ENCODE measurements around the gene ARHGEF33.
A peak's percentile ranks its signal among the peaks of the same experiment; 100 is the strongest.
"Not testable (repeated sequence)": the region's sequence is repeated elsewhere in the genome, so short reads cannot be mapped to it uniquely, and the experiment has no call there.

The ARHGEF33 gene

GRCh38 chr2:38912619-38913018 is 22.9 kb downstream of the ARHGEF33 start:
- no peak for DNase-seq

- DNase-seq, result no peak
These were observed 32.7 kb downstream of the ARHGEF33 start for GRCh38 chr2:38922389-38922788.

GRCh38 chr2:38922902-38923301 is 33.2 kb downstream of the ARHGEF33 start:
- DNase-seq, result no peak

GRCh38 chr2:38925982-38926381 is 36.3 kb downstream of the ARHGEF33 start:
- no peak for DNase-seq

GRCh38 chr2:38930600-38930999 is 40.9 kb downstream of the ARHGEF33 start:
- no peak for DNase-seq

- no peak for DNase-seq
These were observed 42.9 kb downstream of the ARHGEF33 start for GRCh38 chr2:38932586-38932985.

- no peak for DNase-seq
These were observed 44.0 kb downstream of the ARHGEF33 start for GRCh38 chr2:38933653-38934052.

GRCh38 chr2:38934742-38935141 is 45.1 kb downstream of the ARHGEF33 start:
- DNase-seq, result no peak

- no peak for DNase-seq
These were observed 46.0 kb downstream of the ARHGEF33 start for GRCh38 chr2:38935568-38936172.

GRCh38 chr2:38936516-38936915 is 46.8 kb downstream of the ARHGEF33 start:
- DNase-seq, result not testable (repeated sequence)

GRCh38 chr2:38937548-38937947 is 47.9 kb downstream of the ARHGEF33 start:
- DNase-seq, result no peak

- no peak for DNase-seq
These were observed 51.1 kb downstream of the ARHGEF33 start for GRCh38 chr2:38940746-38941145.

GRCh38 chr2:38943784-38944183 is 54.1 kb downstream of the ARHGEF33 start:
- DNase-seq, result no peak

GRCh38 chr2:38945372-38945771 is 55.7 kb downstream of the ARHGEF33 start:
- DNase-seq, result no peak

GRCh38 chr2:38945911-38946310 is 56.2 kb downstream of the ARHGEF33 start:
- no peak for DNase-seq

GRCh38 chr2:38947241-38948239 is 57.9 kb downstream of the ARHGEF33 start:
- DNase-seq, result peak; percentile 74

GRCh38 chr2:38948387-38948882 is 58.8 kb downstream of the ARHGEF33 start:
- DNase-seq, result no peak

- DNase-seq, result no peak
These were observed 59.3 kb downstream of the ARHGEF33 start for GRCh38 chr2:38948995-38949394.

GRCh38 chr2:38951766-38952165 is 62.1 kb downstream of the ARHGEF33 start:
- DNase-seq, result no peak

- DNase-seq, result no peak
These were observed 68.3 kb downstream of the ARHGEF33 start for GRCh38 chr2:38957972-38958371.

GRCh38 chr2:38959466-38959865 is 69.8 kb downstream of the ARHGEF33 start:
- no peak for DNase-seq

GRCh38 chr2:38959938-38960608 is 70.4 kb downstream of the ARHGEF33 start:
- peak; percentile 82 for DNase-seq

- DNase-seq, result no peak
These were observed 71.1 kb downstream of the ARHGEF33 start for GRCh38 chr2:38960609-38961320.
